H9 (cell line): ENCODE measurements around the gene XPR1. TPM values are rescaled to one million over a fixed set of nuclear protein-coding genes. Genes with fewer than 3 reads are reported as not detected.

Source experiments
- DNase-seq: peaks from one replicate; pipeline ENCODE4 v3.0.0-alpha.2; 2017
- H2AFZ ChIP-seq: one replicate; pipeline ENCODE4 v1.6.1; 2013; ENCODE audit warnings: mild to moderate bottlenecking, low read length, control low read depth, moderate library complexity
- H2AK5ac ChIP-seq: 2 replicates; pipeline ENCODE4 v1.6.1; 2013; ENCODE audit warnings: low read length, control low read depth, mixed read lengths; ENCODE audit not compliant: insufficient read length
- H2BK120ac ChIP-seq: one replicate; pipeline ENCODE4 v1.6.1; 2013; ENCODE audit warnings: low read depth, mild to moderate bottlenecking, low read length, control low read depth, inconsistent platforms; ENCODE audit not compliant: poor library complexity, severe bottlenecking
- H2BK12ac ChIP-seq: 2 replicates; pipeline ENCODE4 v1.6.1; 2013; ENCODE audit warnings: low read length, control low read depth, mixed read lengths, low read depth; ENCODE audit not compliant: insufficient read length
- H2BK15ac ChIP-seq: 2 replicates; pipeline ENCODE4 v1.6.1; 2013; ENCODE audit warnings: low read depth, low read length, control low read depth
- H2BK20ac ChIP-seq: one replicate; pipeline ENCODE4 v1.6.1; 2013; ENCODE audit warnings: low read depth, mild to moderate bottlenecking, low read length, control low read depth, inconsistent platforms; ENCODE audit not compliant: poor library complexity, severe bottlenecking
- H2BK5ac ChIP-seq: 2 replicates; pipeline ENCODE4 v1.6.1; 2013; ENCODE audit warnings: low read length, control low read depth, mixed read lengths; ENCODE audit not compliant: insufficient read length
- H3K14ac ChIP-seq: 2 replicates; pipeline ENCODE4 v1.6.1; 2013; ENCODE audit warnings: low read length, control low read depth; ENCODE audit not compliant: insufficient read depth
- H3K18ac ChIP-seq: 2 replicates; pipeline ENCODE4 v1.6.1; 2013; ENCODE audit warnings: low read depth, mild to moderate bottlenecking, mixed read lengths, low read length, control low read depth; ENCODE audit not compliant: insufficient read length
- H3K23ac ChIP-seq: 2 replicates; pipeline ENCODE4 v1.6.1; 2013; ENCODE audit warnings: low read length, control low read depth, mixed read lengths, low read depth; ENCODE audit not compliant: insufficient read length
- H3K23me2 ChIP-seq: 2 replicates; pipeline ENCODE4 v1.6.1; 2013; ENCODE audit warnings: low read depth, mild to moderate bottlenecking, mixed read lengths, low read length, control low read depth; ENCODE audit not compliant: insufficient read length, poor library complexity, severe bottlenecking
- H3K27ac ChIP-seq: 2 replicates; pipeline ENCODE4 v1.5.1; 2013; ENCODE audit warnings: low read length, control low read depth, mixed read lengths, low read depth; ENCODE audit not compliant: insufficient read length
- H3K27me3 ChIP-seq: 2 replicates; pipeline ENCODE4 v1.6.1; 2013; ENCODE audit warnings: low read length, control low read depth, inconsistent platforms; ENCODE audit not compliant: insufficient read depth
- H3K4ac ChIP-seq: 2 replicates; pipeline ENCODE4 v1.6.1; 2013; ENCODE audit warnings: low read depth, mild to moderate bottlenecking, control low read depth, inconsistent platforms, low read length, moderate library complexity
- H3K4me1 ChIP-seq: 2 replicates; pipeline ENCODE4 v1.6.1; 2013; ENCODE audit warnings: low read length, control low read depth, inconsistent platforms; ENCODE audit not compliant: insufficient read depth
- H3K4me2 ChIP-seq: 2 replicates; pipeline ENCODE4 v1.6.1; 2013; ENCODE audit warnings: low read length, control low read depth, mixed read lengths; ENCODE audit not compliant: insufficient read length, insufficient read depth
- H3K56ac ChIP-seq: 2 replicates; pipeline ENCODE4 v1.6.1; 2013; ENCODE audit warnings: low read depth, mild to moderate bottlenecking, mixed read lengths, low read length, control low read depth; ENCODE audit not compliant: insufficient read length
- H3K79me1 ChIP-seq: 2 replicates; pipeline ENCODE4 v1.6.1; 2013; ENCODE audit warnings: low read depth, mild to moderate bottlenecking, moderate library complexity, low read length, control low read depth, inconsistent platforms; ENCODE audit not compliant: insufficient read depth, poor library complexity, severe bottlenecking
- H3K79me2 ChIP-seq: 2 replicates; pipeline ENCODE4 v1.6.1; 2013; ENCODE audit warnings: low read length, control low read depth, inconsistent platforms; ENCODE audit not compliant: insufficient read depth
- H3K9ac ChIP-seq: 2 replicates; pipeline ENCODE4 v1.6.1; 2013; ENCODE audit warnings: low read length, control low read depth, mixed read lengths; ENCODE audit not compliant: insufficient read length; ENCODE audit errors: extremely low read depth
- H3K9me3 ChIP-seq: one replicate; pipeline ENCODE4 v1.6.1; 2013; ENCODE audit warnings: low read depth, low read length, inconsistent platforms; ENCODE audit not compliant: control insufficient read depth
- H3T11ph ChIP-seq: one replicate; pipeline ENCODE4 v1.6.1; 2013; ENCODE audit warnings: mild to moderate bottlenecking, low read length, control low read depth, inconsistent platforms
- H4K20me1 ChIP-seq: one replicate; pipeline ENCODE4 v1.6.1; 2013; ENCODE audit not compliant: control insufficient read depth, insufficient read length, insufficient read depth
- H4K5ac ChIP-seq: 2 replicates; pipeline ENCODE4 v1.6.1; 2013; ENCODE audit warnings: low read depth, mild to moderate bottlenecking, mixed read lengths, low read length, control low read depth; ENCODE audit not compliant: insufficient read length
- H4K8ac ChIP-seq: replicated peaks from 2 replicates; pipeline ENCODE4 v1.6.1; 2013; ENCODE audit warnings: low read length, control low read depth, mixed read lengths, low read depth; ENCODE audit not compliant: insufficient read length
- H4K91ac ChIP-seq: 2 replicates; pipeline ENCODE4 v1.6.1; 2013; ENCODE audit warnings: low read depth, mild to moderate bottlenecking, moderate library complexity, mixed read lengths, low read length, control low read depth; ENCODE audit not compliant: insufficient read length
- H3K27ac Mint-ChIP-seq, 3 experiments: 2 replicates in 2 of 3; 3 replicates in 1 of 3; pipeline ENCODE4 v1.8.0; 2020 to 2021; ENCODE audit warnings: mixed read lengths in 3 of 3, mild to moderate bottlenecking in 1 of 3, moderate library complexity in 1 of 3
- H3K27me3 Mint-ChIP-seq: 2 replicates; pipeline ENCODE4 v1.8.0; 2021; ENCODE audit warnings: low read depth, mild to moderate bottlenecking, moderate library complexity, mixed read lengths
- H3K36me3 Mint-ChIP-seq, 3 experiments: 2 replicates in 2 of 3; 3 replicates in 1 of 3; pipeline ENCODE4 v1.8.0; 2020 to 2021; ENCODE audit warnings: low read depth in 3 of 3, mixed read lengths in 3 of 3; ENCODE audit not compliant: insufficient read depth in 1 of 3
- H3K4me1 Mint-ChIP-seq, 2 experiments: 2 replicates each; pipeline ENCODE4 v1.8.0; 2020; ENCODE audit warnings: mixed read lengths in 2 of 2
- H3K4me3 Mint-ChIP-seq, 2 experiments: 2 replicates in 1 of 2; 3 replicates in 1 of 2; pipeline ENCODE4 v1.8.0; 2020 to 2021; ENCODE audit warnings: mild to moderate bottlenecking in 2 of 2, mixed read lengths in 2 of 2, moderate library complexity in 1 of 2
- H3K9me3 Mint-ChIP-seq, 2 experiments: 2 replicates in 1 of 2; 3 replicates in 1 of 2; pipeline ENCODE4 v1.8.0; 2020; ENCODE audit warnings: mild to moderate bottlenecking in 2 of 2, mixed read lengths in 2 of 2, moderate library complexity in 1 of 2
- WGBS: extraction: QIAGEN DNeasy Blood & Tissue Kit; methylation state at CpG from one replicate; pipeline ENCODE4 v1.1.7; 2013; ENCODE audit warnings: missing lambda C conversion rate, low lambda C conversion rate, mixed read lengths; ENCODE audit not compliant: insufficient read length; ENCODE audit errors: extremely low coverage; 5-methylcytosine and 5-hydroxymethylcytosine counted together
- total RNA-seq: library from RNA; stranded (reverse); gene quantifications from 2 replicates; pipeline ENCODE4 v1.2.1, GENCODE V29; 2021
- TF ChIP-seq, protein P1 (sequence below): fragments of 200-600 bp; sonication (generic); conservative IDR thresholded peaks from 3 replicates; pipeline ENCODE4 v1.8.0; 2021; ENCODE audit warnings: antibody characterized with exemption, mild to moderate bottlenecking

XPR1 gene
- total RNA-seq, 1 experiment from 2014 or later, result 34.1 TPM

DNA sequence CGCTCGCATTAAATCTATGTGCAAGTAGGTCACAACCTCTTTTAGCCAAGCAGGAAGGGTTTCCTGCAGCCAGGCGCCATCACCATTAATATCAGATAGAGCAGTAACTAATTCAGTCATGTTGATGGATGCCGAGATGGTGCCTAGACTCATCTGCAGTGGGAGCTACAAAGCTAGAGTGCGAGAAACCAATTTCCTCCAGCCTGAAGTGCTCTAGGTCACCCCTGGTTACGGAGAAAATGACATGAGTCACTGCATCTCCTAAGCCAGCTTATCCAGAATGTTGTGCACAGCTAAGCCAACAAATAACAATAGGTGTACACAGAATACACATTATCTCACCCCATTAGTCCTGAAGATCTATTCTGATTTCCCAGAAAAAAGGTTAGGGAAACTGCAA, 37.1 kb upstream of the XPR1 start:
- no peak overlapping the region for H3T11ph ChIP-seq
- no peak overlapping the region for H2AFZ ChIP-seq
- no peak overlapping the region for H3K9ac ChIP-seq
- no peak overlapping the region for H3K27ac Mint-ChIP-seq
- H4K5ac ChIP-seq, result no peak overlapping the region
- no peaks in the 10 kb centered on the region for H3K79me1 ChIP-seq
- no peaks in the 10 kb centered on the region for H3K23me2 ChIP-seq
- H2BK120ac ChIP-seq, result no peak overlapping the region
- no peaks in the 10 kb centered on the region for H3K79me2 ChIP-seq
- no peak for DNase-seq
- no peaks in the 10 kb centered on the region for H3K27me3 ChIP-seq
- TF ChIP-seq, protein P1, sequence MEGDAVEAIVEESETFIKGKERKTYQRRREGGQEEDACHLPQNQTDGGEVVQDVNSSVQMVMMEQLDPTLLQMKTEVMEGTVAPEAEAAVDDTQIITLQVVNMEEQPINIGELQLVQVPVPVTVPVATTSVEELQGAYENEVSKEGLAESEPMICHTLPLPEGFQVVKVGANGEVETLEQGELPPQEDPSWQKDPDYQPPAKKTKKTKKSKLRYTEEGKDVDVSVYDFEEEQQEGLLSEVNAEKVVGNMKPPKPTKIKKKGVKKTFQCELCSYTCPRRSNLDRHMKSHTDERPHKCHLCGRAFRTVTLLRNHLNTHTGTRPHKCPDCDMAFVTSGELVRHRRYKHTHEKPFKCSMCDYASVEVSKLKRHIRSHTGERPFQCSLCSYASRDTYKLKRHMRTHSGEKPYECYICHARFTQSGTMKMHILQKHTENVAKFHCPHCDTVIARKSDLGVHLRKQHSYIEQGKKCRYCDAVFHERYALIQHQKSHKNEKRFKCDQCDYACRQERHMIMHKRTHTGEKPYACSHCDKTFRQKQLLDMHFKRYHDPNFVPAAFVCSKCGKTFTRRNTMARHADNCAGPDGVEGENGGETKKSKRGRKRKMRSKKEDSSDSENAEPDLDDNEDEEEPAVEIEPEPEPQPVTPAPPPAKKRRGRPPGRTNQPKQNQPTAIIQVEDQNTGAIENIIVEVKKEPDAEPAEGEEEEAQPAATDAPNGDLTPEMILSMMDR, result no peak
- H2BK5ac ChIP-seq, result no peak overlapping the region
- no peak overlapping the region for H2BK20ac ChIP-seq
- no peak overlapping the region for H2AK5ac ChIP-seq
- no peak overlapping the region for H2BK12ac ChIP-seq
- no peaks in the 10 kb centered on the region; the same call in 1 of the 2 replicates for H3K27me3 Mint-ChIP-seq
- WGBS, result no CpG with 5 or more reads among the region's 6 CpGs
- H3K27ac ChIP-seq, result no peak overlapping the region
- no peak overlapping the region for H3K4ac ChIP-seq
- H3K4me1 ChIP-seq, result no peaks in the 10 kb centered on the region
- H2BK15ac ChIP-seq, result no peak overlapping the region
- H4K91ac ChIP-seq, result no peak overlapping the region
- H3K4me1 Mint-ChIP-seq, result peaks cover 0 to 2% of the 10 kb centered on the region in 2 experiments; a peak in 1 of 4 replicates
- no peaks in the 10 kb centered on the region for H3K9me3 ChIP-seq
- H3K4me3 Mint-ChIP-seq, result no peak overlapping the region
- no peak overlapping the region for H3K23ac ChIP-seq
- H3K56ac ChIP-seq, result no peak overlapping the region
- H3K36me3 Mint-ChIP-seq, result no peaks in the 10 kb centered on the region
- H4K8ac ChIP-seq, result no peak overlapping the region
- no peaks in the 10 kb centered on the region for H4K20me1 ChIP-seq
- no peak overlapping the region for H3K4me2 ChIP-seq
- no peaks in the 10 kb centered on the region for H3K9me3 Mint-ChIP-seq
- H3K14ac ChIP-seq, result no peak overlapping the region
- no peak overlapping the region for H3K18ac ChIP-seq
